GM12872 (cell line): ENCODE measurements around the gene FCHO2.

Experiments
- TF ChIP-seq, protein P1 (sequence below): IDR thresholded peaks from 3 replicates; pipeline ENCODE4 v1.5.1; 2011; ENCODE audit warnings: low read depth, mild to moderate bottlenecking, low read length, moderate library complexity; ENCODE audit not compliant: insufficient read depth

The FCHO2 gene, protein sequence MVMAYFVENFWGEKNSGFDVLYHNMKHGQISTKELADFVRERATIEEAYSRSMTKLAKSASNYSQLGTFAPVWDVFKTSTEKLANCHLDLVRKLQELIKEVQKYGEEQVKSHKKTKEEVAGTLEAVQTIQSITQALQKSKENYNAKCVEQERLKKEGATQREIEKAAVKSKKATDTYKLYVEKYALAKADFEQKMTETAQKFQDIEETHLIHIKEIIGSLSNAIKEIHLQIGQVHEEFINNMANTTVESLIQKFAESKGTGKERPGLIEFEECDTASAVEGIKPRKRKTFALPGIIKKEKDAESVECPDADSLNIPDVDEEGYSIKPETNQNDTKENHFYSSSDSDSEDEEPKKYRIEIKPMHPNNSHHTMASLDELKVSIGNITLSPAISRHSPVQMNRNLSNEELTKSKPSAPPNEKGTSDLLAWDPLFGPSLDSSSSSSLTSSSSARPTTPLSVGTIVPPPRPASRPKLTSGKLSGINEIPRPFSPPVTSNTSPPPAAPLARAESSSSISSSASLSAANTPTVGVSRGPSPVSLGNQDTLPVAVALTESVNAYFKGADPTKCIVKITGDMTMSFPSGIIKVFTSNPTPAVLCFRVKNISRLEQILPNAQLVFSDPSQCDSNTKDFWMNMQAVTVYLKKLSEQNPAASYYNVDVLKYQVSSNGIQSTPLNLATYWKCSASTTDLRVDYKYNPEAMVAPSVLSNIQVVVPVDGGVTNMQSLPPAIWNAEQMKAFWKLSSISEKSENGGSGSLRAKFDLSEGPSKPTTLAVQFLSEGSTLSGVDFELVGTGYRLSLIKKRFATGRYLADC

DNA sequence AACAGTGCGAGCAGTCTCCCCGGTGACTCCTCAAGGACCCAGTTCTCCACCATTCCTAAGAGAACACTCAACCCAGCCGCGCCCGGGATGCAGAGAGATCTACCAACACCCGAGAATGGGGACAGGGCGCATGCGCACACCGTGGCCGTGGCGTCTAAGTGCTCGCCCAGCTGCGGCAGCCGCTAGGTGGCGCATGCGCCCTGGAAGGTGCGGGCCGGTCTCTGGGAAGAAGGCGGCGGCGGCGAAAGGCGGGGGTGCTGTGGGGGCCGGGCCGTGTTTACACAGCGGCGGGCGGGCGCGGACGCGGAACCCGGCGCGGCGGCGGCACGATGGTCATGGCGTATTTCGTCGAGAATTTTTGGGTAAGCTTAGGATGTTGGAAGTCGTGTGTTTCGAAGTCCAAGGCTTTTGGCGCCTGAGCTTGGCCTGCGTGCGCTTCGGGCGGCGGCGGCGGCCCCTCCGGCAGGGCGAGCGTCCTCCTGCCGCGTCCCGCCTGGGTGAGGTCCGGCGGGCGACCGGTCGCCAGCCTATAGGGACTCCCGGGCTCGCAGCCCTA lies at the start of gene FCHO2:
Gene FCHO2 (plus strand): TSS at position 274 of the 556 bp plus-strand sequence. CDS start 56 bp downstream, at position 330.
- TF ChIP-seq, protein P1, sequence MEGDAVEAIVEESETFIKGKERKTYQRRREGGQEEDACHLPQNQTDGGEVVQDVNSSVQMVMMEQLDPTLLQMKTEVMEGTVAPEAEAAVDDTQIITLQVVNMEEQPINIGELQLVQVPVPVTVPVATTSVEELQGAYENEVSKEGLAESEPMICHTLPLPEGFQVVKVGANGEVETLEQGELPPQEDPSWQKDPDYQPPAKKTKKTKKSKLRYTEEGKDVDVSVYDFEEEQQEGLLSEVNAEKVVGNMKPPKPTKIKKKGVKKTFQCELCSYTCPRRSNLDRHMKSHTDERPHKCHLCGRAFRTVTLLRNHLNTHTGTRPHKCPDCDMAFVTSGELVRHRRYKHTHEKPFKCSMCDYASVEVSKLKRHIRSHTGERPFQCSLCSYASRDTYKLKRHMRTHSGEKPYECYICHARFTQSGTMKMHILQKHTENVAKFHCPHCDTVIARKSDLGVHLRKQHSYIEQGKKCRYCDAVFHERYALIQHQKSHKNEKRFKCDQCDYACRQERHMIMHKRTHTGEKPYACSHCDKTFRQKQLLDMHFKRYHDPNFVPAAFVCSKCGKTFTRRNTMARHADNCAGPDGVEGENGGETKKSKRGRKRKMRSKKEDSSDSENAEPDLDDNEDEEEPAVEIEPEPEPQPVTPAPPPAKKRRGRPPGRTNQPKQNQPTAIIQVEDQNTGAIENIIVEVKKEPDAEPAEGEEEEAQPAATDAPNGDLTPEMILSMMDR = peak; percentile 77

DNA sequence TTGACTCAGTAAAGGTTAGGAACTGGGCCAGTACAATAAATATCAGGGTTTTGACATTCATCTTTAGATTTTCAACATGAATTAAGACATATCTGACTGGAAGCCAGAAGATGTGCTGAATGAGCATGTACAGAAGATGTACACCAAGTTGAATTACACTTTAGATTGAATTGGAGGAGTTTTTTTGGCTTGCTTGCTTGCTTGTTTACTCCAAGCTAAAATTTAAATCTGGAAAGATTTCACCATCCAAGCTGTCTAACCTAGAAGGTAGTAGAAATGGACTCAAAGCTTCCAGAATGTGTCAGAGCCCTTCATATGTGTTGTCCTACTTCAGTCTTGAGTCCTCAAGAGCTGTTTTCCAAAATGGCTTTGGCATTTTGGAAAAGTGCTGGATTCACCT lies 49.0 kb upstream of the FCHO2 start:
- TF ChIP-seq, protein P1 = no peak

DNA sequence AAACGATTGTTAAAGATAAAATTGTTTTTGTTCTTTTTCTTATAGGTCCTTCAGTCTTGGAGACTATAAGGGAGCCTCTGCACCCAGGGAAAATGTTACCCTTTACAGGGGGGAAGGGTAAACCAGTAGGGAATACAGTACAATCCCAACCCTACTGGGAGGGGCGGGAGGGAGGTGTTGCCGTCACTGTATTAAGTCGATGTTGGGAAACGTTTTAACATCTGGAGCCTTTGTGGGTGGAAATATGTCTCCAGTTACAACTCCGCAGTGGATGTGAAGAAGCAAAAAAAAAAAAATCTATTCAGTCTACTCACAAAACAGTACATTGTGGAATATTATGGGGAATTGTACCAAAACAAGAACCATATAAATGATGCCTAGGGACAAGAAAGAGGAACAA lies 47.2 kb upstream of the FCHO2 start:
- TF ChIP-seq, protein P1 = no peak

DNA sequence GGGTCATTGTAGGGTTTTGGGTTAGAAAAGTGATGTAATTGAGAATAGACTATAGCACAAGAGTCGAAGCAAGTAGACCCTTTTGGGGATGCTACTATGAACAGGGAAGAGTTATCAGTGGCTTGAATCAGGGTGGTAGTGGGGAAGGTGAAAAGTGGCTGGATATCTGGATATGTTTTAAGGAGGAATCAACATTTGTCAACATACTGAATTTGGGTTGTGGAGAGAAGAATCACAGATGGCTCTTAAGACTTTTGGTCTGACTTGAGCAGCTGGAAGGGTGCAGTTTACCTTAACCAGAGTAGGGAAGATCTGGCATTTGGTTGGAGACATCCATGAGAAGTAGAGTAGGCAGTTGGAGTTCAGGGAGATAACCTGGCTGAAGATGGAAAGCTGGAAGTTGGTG lies 38.5 kb upstream of the FCHO2 start:
- TF ChIP-seq, protein P1 = no peak

DNA sequence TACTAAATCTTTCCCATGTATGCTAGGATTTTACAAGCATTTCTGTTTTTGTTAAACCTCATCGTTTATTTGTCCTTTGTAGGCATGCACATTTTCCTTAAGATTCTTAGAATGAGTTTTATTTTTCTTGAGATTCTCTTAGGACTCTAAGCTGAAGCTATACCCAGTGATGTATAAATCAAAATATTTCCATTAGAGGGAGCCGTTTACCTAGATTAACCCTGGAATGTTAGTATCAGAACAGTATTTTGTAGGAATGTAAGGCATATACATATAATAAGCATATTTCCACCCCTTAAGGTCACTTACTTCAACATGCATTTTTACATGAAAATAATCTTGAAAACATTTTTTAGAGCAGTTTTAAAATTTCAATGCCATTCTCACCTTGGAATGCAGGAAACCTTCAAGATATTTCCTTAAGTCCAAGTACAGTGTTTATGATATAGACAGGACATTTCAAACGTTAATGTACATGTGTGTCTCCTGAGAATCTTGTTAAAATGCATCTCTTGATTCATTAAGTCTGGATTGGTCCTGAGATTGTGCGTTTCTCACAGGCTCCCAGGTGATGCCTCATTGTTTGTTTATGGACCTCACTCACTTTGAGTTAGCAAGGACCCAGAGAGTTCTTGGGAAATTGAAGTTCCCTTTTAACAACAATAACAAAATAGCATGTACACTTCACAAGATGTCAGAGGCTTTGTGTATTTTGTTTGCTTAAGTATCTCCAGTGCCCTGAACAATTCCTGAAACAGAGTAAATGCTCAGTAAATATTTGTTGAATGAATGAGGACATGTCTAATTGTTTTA lies 34.9 kb upstream of the FCHO2 start:
- TF ChIP-seq, protein P1 = no peak

DNA sequence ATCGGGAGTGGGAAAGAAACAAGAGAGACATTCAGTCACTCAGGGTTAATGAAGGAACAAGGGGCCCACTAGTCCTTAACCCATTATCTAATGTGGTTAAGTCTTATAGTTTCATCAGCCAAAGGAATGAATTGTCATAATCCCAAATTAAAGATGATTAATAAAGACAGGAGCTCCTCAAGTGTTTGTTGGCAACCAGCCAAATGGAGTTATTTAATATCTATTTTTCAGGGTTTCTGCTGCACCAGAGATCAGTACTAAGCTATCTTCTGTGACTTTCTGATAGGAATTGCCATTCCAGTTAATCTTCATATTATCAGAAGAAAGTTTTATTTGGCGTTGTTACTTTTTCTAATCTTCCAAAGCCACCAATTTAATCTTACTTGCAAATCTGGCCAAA lies 34.0 kb upstream of the FCHO2 start:
- TF ChIP-seq, protein P1 = no peak
